HepG2 (cell line): Measurements from ENCODE around the gene SMOC1. TPM values are rescaled to one million over a fixed set of nuclear protein-coding genes. Genes with fewer than 3 reads are reported as not detected.

Experiments
- FOXA1 ChIP-seq, 2 experiments: fragments of 450-650 bp in 1 of 2; sonication (generic) in 1 of 2; formaldehyde crosslinking in 1 of 2; IDR thresholded peaks; 2 replicates each; pipeline versions ENCODE4 v1.4.0 to v1.6.1; 2016 to 2020; ENCODE audit warnings: missing genetic modification reagents in 1 of 2
- HNRNPL ChIP-seq: fragments of 200-400 bp; formaldehyde crosslinking; IDR thresholded peaks from 2 replicates; pipeline ENCODE4 v1.6.1; 2017; ENCODE audit warnings: mild to moderate bottlenecking, low read depth, low read length
- MAFK ChIP-seq, 2 experiments: IDR thresholded peaks in 1 of 2; conservative IDR thresholded peaks in 1 of 2; 2 replicates each; pipeline ENCODE4 v1.6.1; 2011; ENCODE audit warnings: improper control_type of control experiment in 2 of 2, low read length in 2 of 2
- MEIS1 ChIP-seq: sonication (generic); formaldehyde crosslinking; IDR thresholded peaks from 2 replicates; pipeline ENCODE4 v1.9.0; 2021; ENCODE audit warnings: mild to moderate bottlenecking, missing genetic modification reagents, moderate library complexity, borderline replicate concordance
- NFE2 ChIP-seq: sonication (generic); formaldehyde crosslinking; IDR thresholded peaks from 2 replicates; pipeline ENCODE4 v1.4.0; 2020; ENCODE audit warnings: missing genetic modification reagents
- NFIB ChIP-seq: sonication (generic); formaldehyde crosslinking; IDR thresholded peaks from 2 replicates; pipeline ENCODE4 v1.9.0; 2021; ENCODE audit warnings: missing genetic modification reagents, mild to moderate bottlenecking, borderline replicate concordance
- NRL ChIP-seq: sonication (generic); formaldehyde crosslinking; IDR thresholded peaks from 2 replicates; pipeline ENCODE4 v1.5.0; 2020; ENCODE audit warnings: missing genetic modification reagents, mild to moderate bottlenecking, moderate library complexity, borderline replicate concordance
- PAF1 ChIP-seq: IDR thresholded peaks from 2 replicates; pipeline ENCODE4 v1.6.1; 2016; ENCODE audit warnings: missing genetic modification reagents, missing compliant biosample characterization
- RAD21 ChIP-seq: fragments of 450-650 bp; formaldehyde crosslinking; IDR thresholded peaks from 2 replicates; pipeline ENCODE4 v1.5.0; 2020; ENCODE audit warnings: mild to moderate bottlenecking
- SETDB1 ChIP-seq: sonication (generic); formaldehyde crosslinking; IDR thresholded peaks from 2 replicates; pipeline ENCODE4 v1.5.1; 2020; ENCODE audit warnings: missing genetic modification reagents, mild to moderate bottlenecking, borderline replicate concordance
- SIN3B ChIP-seq: fragments of 150-350 bp; IDR thresholded peaks from 2 replicates; pipeline ENCODE4 v1.6.1; 2014; ENCODE audit warnings: low read length
- SNRNP70 ChIP-seq: fragments of 200-400 bp; formaldehyde crosslinking; IDR thresholded peaks from 2 replicates; pipeline ENCODE4 v1.6.1; 2017; ENCODE audit warnings: mild to moderate bottlenecking, low read depth, low read length, moderate library complexity
- TGIF2 ChIP-seq: IDR thresholded peaks from 2 replicates; pipeline ENCODE4 v1.6.1; 2016; ENCODE audit warnings: control low read depth, missing compliant biosample characterization
- TOE1 ChIP-seq: sonication (generic); formaldehyde crosslinking; IDR thresholded peaks from 2 replicates; pipeline ENCODE4 v1.4.0; 2020; ENCODE audit warnings: mild to moderate bottlenecking, missing genetic modification reagents
- ZBTB8A ChIP-seq: sonication (generic); formaldehyde crosslinking; IDR thresholded peaks from 2 replicates; pipeline ENCODE4 v1.4.0; 2020; ENCODE audit warnings: mild to moderate bottlenecking, low read depth, missing genetic modification reagents, borderline replicate concordance
- ZNF230 ChIP-seq: sonication (generic); formaldehyde crosslinking; IDR thresholded peaks from 2 replicates; pipeline ENCODE4 v1.4.0; 2020; ENCODE audit warnings: mild to moderate bottlenecking, missing genetic modification reagents
- ZNF296 ChIP-seq: sonication (generic); formaldehyde crosslinking; conservative IDR thresholded peaks from 2 replicates; pipeline ENCODE4 v1.5.0; 2020; ENCODE audit warnings: mild to moderate bottlenecking, missing genetic modification reagents
- ZNF317 ChIP-seq: sonication (generic); formaldehyde crosslinking; IDR thresholded peaks from 2 replicates; pipeline ENCODE4 v1.5.0; 2020; ENCODE audit warnings: mild to moderate bottlenecking, missing genetic modification reagents
- ZNF557 ChIP-seq: sonication (generic); formaldehyde crosslinking; IDR thresholded peaks from 2 replicates; pipeline ENCODE4 v1.4.0; 2020; ENCODE audit warnings: missing genetic modification reagents
- ZNF782 ChIP-seq: sonication (generic); formaldehyde crosslinking; IDR thresholded peaks from 2 replicates; pipeline ENCODE4 v1.4.0; 2020; ENCODE audit warnings: missing genetic modification reagents, mild to moderate bottlenecking, borderline replicate concordance
- ZNF792 ChIP-seq: IDR thresholded peaks from 2 replicates; pipeline ENCODE4 v1.6.1; 2016
- ZSCAN22 ChIP-seq: sonication (generic); formaldehyde crosslinking; IDR thresholded peaks from 2 replicates; pipeline ENCODE4 v1.4.0; 2020; ENCODE audit warnings: mild to moderate bottlenecking, missing genetic modification reagents
- polyA plus RNA-seq, 8 experiments: library from polyadenylated mRNA; depleted of rRNA in 3 of 8; stranded (reverse) in 7 of 8; unstranded in 1 of 8; fragments of >200 nt; fragmentation: Illumina TruSeq in 4 of 8; extraction: Trizol in 4 of 8; gene quantifications; 2 replicates each; pipeline versions ENCODE4 v1.2.1 to v1.2.3, GENCODE V29; 2011 to 2016; ENCODE audit warnings: low read depth in 4 of 8, missing spikeins in 1 of 8, mixed read lengths in 1 of 8; ENCODE audit not compliant: insufficient read depth in 1 of 8
- total RNA-seq, 5 experiments: library from RNA; depleted of rRNA; stranded (reverse); fragments of >200 nt; fragmentation: Illumina TruSeq; extraction: Trizol; gene quantifications; 2 replicates each; pipeline ENCODE4 v1.2.3, GENCODE V29; 2016; ENCODE audit warnings: low read depth in 1 of 5
- TF ChIP-seq, protein P1 (sequence below): sonication (generic); formaldehyde crosslinking; IDR thresholded peaks from 2 replicates; pipeline ENCODE4 v1.5.0; 2020; ENCODE audit warnings: missing genetic modification reagents
- TF ChIP-seq, protein P2 (sequence below): sonication (generic); formaldehyde crosslinking; IDR thresholded peaks from 2 replicates; pipeline ENCODE4 v1.5.0; 2020; ENCODE audit warnings: mild to moderate bottlenecking, missing genetic modification reagents, borderline replicate concordance
- TF ChIP-seq, protein P3 (sequence below): sonication (generic); formaldehyde crosslinking; IDR thresholded peaks from 2 replicates; pipeline ENCODE4 v1.8.0; 2022; ENCODE audit warnings: mild to moderate bottlenecking, missing genetic modification reagents, moderate library complexity
- TF ChIP-seq, protein P4 (sequence below): sonication (generic); formaldehyde crosslinking; IDR thresholded peaks from 2 replicates; pipeline ENCODE4 v1.4.0; 2020; ENCODE audit warnings: mild to moderate bottlenecking, missing genetic modification reagents
- TF ChIP-seq, protein P5 (sequence below): sonication (generic); formaldehyde crosslinking; IDR thresholded peaks from 2 replicates; pipeline ENCODE4 v1.4.0; 2020; ENCODE audit warnings: low read depth, mild to moderate bottlenecking, missing genetic modification reagents

Gene SMOC1
- total and polyA plus RNA-seq, 2 of the 13 experiments (the other 11 are each of a cell fraction or from before 2014, with no cell fraction given): 17.8 to 35.6 TPM

DNA sequence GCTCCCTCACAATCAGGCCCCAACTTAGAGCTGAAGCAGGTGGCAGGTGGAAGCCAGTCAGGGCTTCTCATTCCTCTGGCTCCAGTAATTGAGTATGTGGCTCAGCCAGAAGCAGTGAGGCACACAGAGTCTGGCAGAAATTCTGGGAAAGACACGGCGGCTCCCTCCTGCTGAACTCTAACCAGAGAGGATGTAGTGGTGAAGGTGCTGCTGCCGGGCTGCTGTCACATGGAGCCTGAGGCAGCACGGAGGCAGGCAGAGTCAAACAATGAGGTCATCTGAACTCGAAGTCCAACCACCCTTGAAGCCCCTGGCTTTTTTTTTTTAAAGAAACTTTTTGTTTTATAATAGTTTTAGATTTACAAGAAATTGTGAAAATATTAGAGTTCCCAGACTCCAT lies 33.4 kb upstream of the SMOC1 start (continued):
- TF ChIP-seq, protein P1, sequence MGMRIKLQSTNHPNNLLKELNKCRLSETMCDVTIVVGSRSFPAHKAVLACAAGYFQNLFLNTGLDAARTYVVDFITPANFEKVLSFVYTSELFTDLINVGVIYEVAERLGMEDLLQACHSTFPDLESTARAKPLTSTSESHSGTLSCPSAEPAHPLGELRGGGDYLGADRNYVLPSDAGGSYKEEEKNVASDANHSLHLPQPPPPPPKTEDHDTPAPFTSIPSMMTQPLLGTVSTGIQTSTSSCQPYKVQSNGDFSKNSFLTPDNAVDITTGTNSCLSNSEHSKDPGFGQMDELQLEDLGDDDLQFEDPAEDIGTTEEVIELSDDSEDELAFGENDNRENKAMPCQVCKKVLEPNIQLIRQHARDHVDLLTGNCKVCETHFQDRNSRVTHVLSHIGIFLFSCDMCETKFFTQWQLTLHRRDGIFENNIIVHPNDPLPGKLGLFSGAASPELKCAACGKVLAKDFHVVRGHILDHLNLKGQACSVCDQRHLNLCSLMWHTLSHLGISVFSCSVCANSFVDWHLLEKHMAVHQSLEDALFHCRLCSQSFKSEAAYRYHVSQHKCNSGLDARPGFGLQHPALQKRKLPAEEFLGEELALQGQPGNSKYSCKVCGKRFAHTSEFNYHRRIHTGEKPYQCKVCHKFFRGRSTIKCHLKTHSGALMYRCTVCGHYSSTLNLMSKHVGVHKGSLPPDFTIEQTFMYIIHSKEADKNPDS: 0 out of 2 replicates have a peak, but pooled peaks have one; percentile 33
- peak; percentile 57; the same call in 1 of the 2 replicates for TF ChIP-seq ZNF792 (CRISPR knock-in tag)
- no peak for TF ChIP-seq TOE1
- TF ChIP-seq FOXA1 (IDR thresholded peaks at IDR 0.05): no peak
- no peak for TF ChIP-seq FOXA1 (CRISPR knock-in tag; IDR thresholded peaks at IDR 0.05)
- no peak for TF ChIP-seq SETDB1 (CRISPR knock-in tag)
- no peak for TF ChIP-seq RAD21 (CRISPR knock-in tag)
- no peak for TF ChIP-seq ZBTB8A (CRISPR knock-in tag)
- TF ChIP-seq, protein P2, sequence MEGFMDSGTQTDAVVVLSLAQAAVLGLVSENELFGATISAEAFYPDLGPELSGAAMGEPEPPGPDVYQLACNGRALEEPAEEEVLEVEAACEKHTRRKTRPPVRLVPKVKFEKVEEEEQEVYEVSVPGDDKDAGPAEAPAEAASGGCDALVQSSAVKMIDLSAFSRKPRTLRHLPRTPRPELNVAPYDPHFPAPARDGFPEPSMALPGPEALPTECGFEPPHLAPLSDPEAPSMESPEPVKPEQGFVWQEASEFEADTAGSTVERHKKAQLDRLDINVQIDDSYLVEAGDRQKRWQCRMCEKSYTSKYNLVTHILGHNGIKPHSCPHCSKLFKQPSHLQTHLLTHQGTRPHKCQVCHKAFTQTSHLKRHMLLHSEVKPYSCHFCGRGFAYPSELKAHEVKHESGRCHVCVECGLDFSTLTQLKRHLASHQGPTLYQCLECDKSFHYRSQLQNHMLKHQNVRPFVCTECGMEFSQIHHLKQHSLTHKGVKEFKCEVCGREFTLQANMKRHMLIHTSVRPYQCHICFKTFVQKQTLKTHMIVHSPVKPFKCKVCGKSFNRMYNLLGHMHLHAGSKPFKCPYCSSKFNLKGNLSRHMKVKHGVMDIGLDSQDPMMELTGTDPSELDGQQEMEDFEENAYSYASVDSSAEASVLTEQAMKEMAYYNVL: no peak
- TF ChIP-seq PAF1 (CRISPR knock-in tag): no peak
- TF ChIP-seq NRL (CRISPR knock-in tag): no peak
- TF ChIP-seq SNRNP70: no peak
- no peak for TF ChIP-seq TGIF2 (CRISPR knock-in tag)
- no peak for TF ChIP-seq NFIB (CRISPR knock-in tag)
- TF ChIP-seq ZSCAN22 (CRISPR knock-in tag): no peak
- TF ChIP-seq, protein P3, sequence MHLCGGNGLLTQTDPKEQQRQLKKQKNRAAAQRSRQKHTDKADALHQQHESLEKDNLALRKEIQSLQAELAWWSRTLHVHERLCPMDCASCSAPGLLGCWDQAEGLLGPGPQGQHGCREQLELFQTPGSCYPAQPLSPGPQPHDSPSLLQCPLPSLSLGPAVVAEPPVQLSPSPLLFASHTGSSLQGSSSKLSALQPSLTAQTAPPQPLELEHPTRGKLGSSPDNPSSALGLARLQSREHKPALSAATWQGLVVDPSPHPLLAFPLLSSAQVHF (CRISPR knock-in tag): no peak
- no peak for TF ChIP-seq ZNF296 (CRISPR knock-in tag)
- TF ChIP-seq ZNF782 (CRISPR knock-in tag): no peak; the same call in 1 of the 2 replicates
- 0 out of 2 replicates have a peak, but pooled peaks have one; percentile 29 for TF ChIP-seq ZNF230 (CRISPR knock-in tag)
- no peak for TF ChIP-seq HNRNPL
- TF ChIP-seq MAFK (conservative IDR thresholded peaks at IDR 0.05 in 1 of 2, IDR thresholded peaks at IDR 0.05 in 1 of 2; ENCODE audit: low read length in 2 of 2): no peak
- no peak for TF ChIP-seq ZNF557
- TF ChIP-seq ZNF317 (CRISPR knock-in tag): no peak
- TF ChIP-seq SIN3B: no peak
- no peak for TF ChIP-seq MEIS1 (CRISPR knock-in tag)
- TF ChIP-seq, protein P4, sequence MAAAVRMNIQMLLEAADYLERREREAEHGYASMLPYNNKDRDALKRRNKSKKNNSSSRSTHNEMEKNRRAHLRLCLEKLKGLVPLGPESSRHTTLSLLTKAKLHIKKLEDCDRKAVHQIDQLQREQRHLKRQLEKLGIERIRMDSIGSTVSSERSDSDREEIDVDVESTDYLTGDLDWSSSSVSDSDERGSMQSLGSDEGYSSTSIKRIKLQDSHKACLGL (CRISPR knock-in tag): no peak
- TF ChIP-seq NFE2: no peak
- TF ChIP-seq, protein P5, sequence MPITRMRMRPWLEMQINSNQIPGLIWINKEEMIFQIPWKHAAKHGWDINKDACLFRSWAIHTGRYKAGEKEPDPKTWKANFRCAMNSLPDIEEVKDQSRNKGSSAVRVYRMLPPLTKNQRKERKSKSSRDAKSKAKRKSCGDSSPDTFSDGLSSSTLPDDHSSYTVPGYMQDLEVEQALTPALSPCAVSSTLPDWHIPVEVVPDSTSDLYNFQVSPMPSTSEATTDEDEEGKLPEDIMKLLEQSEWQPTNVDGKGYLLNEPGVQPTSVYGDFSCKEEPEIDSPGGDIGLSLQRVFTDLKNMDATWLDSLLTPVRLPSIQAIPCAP (CRISPR knock-in tag): no peak
